Ovary (tissue), 3 donors: ENCODE measurements around the gene PDP2.

Experiments
- POLR2A ChIP-seq: fragments of 450-650 bp; IDR thresholded peaks from one replicate; pipeline ENCODE4 v1.6.1; 2017; ENCODE audit warnings: antibody characterized with exemption, mild to moderate bottlenecking, moderate library complexity
- TF ChIP-seq, protein P1 (sequence below), 3 donors: fragments of 450-650 bp in 2 of 3; fragments of 200-600 bp in 1 of 3; IDR thresholded peaks; one replicate each; pipeline versions ENCODE4 v1.5.1 to v1.8.0; 2016 to 2022; ENCODE audit warnings: antibody characterized with exemption in 3 of 3, mild to moderate bottlenecking in 1 of 3
- donor health status: DM: no; HTN: no; CAD: no.

DNA sequence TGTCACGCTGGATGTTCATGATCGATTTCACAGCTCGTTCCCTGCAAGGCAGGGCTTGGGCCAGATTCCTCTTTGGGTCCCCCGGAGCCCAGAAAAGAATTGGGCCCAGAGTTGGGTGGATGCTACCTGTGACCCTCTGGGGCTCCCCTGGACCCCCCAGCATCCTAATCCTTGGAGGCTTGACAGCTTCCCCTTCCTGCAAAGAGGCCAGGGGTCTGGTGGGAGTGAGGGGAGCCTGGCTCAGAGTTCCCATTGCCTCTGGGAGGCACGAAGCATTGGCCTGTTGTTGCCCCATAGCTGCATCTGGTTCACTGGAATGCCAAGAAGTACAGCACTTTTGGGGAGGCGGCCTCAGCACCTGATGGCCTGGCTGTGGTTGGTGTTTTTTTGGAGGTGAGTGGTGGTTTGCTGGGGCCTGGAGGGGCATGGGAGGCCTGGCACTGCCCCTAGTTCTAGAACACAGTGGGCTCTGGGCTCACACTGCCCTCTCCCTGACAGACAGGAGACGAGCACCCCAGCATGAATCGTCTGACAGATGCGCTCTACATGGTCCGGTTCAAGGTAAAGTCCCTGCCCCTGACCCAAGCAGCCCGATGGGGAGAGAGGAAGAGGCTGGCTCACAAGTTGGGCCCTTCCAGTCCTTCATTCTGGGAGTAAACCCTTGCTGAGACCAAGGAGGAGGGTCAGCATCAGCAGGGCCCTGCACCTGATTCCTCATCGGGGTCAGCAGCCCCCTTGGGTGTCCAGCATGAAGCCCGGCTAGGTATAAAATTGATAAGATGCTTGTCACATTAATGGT is 28.9 kb upstream of the PDP2 start:
- TF ChIP-seq, protein P1, sequence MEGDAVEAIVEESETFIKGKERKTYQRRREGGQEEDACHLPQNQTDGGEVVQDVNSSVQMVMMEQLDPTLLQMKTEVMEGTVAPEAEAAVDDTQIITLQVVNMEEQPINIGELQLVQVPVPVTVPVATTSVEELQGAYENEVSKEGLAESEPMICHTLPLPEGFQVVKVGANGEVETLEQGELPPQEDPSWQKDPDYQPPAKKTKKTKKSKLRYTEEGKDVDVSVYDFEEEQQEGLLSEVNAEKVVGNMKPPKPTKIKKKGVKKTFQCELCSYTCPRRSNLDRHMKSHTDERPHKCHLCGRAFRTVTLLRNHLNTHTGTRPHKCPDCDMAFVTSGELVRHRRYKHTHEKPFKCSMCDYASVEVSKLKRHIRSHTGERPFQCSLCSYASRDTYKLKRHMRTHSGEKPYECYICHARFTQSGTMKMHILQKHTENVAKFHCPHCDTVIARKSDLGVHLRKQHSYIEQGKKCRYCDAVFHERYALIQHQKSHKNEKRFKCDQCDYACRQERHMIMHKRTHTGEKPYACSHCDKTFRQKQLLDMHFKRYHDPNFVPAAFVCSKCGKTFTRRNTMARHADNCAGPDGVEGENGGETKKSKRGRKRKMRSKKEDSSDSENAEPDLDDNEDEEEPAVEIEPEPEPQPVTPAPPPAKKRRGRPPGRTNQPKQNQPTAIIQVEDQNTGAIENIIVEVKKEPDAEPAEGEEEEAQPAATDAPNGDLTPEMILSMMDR (IDR thresholded peaks at IDR 0.05), result no peak
- TF ChIP-seq POLR2A, result no peak
